ENCODE results near the gene SPACA9.

Gene SPACA9

DNA sequence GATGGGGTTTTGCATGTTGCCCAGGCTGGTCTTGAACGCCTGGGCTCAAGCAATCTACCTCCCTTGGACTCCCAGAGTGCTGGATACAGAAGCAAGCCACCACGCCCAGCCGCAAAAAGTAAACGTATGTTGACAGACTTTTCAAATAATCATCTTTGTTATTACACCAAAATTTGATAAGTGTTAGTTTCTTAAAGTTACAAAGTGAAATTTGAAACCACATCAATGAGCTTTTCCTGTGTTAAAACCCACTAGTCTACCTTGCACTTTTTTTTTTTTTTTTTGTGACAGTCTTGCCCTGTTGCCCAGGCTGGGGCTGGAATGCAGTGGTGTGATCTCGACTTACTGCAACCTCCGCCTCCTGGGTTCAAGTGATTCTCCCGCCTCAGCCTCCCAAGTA is 29.9 kb downstream of the SPACA9 start:
- TF ChIP-seq TAF1 (IDR thresholded peaks at IDR 0.05; ENCODE audit: borderline replicate concordance, insufficient read depth, low read length) (no peak), SIN3A (IDR thresholded peaks at IDR 0.05; ENCODE audit: borderline replicate concordance, insufficient read depth, low read length) (no peak), POLR2AphosphoS5 (IDR thresholded peaks at IDR 0.05; ENCODE audit: low read depth, low read length) (no peak)

DNA sequence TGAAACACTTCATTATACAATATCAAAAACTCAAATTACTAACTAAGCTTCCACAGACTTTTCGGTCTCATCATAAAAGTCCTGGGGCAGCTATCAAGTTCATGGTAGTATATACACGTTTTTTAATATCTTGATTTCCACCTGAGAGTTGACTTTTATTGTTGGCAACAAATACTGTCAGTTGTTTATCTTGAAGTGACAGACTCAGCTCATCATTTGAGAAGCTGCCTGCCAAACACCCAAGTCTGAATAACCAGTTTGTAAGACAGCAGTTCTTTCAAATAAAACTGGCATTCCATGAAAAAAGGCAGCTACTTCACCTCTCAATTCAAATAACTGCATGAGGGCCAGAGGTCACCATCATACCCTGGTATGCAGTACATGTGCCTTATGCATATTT is 30.6 kb downstream of the SPACA9 start:
- TF ChIP-seq TAF1 (IDR thresholded peaks at IDR 0.05; ENCODE audit: borderline replicate concordance, insufficient read depth, low read length) (no peak), SIN3A (IDR thresholded peaks at IDR 0.05; ENCODE audit: borderline replicate concordance, insufficient read depth, low read length) (no peak), FOXP2 (optimal IDR thresholded peaks at IDR 0.05; ENCODE audit: borderline replicate concordance, extremely low read depth, extremely low read length, insufficient read depth) (no peak), POLR2AphosphoS5 (IDR thresholded peaks at IDR 0.05; ENCODE audit: low read depth, low read length) (no peak)
- TF ChIP-seq, protein P1, sequence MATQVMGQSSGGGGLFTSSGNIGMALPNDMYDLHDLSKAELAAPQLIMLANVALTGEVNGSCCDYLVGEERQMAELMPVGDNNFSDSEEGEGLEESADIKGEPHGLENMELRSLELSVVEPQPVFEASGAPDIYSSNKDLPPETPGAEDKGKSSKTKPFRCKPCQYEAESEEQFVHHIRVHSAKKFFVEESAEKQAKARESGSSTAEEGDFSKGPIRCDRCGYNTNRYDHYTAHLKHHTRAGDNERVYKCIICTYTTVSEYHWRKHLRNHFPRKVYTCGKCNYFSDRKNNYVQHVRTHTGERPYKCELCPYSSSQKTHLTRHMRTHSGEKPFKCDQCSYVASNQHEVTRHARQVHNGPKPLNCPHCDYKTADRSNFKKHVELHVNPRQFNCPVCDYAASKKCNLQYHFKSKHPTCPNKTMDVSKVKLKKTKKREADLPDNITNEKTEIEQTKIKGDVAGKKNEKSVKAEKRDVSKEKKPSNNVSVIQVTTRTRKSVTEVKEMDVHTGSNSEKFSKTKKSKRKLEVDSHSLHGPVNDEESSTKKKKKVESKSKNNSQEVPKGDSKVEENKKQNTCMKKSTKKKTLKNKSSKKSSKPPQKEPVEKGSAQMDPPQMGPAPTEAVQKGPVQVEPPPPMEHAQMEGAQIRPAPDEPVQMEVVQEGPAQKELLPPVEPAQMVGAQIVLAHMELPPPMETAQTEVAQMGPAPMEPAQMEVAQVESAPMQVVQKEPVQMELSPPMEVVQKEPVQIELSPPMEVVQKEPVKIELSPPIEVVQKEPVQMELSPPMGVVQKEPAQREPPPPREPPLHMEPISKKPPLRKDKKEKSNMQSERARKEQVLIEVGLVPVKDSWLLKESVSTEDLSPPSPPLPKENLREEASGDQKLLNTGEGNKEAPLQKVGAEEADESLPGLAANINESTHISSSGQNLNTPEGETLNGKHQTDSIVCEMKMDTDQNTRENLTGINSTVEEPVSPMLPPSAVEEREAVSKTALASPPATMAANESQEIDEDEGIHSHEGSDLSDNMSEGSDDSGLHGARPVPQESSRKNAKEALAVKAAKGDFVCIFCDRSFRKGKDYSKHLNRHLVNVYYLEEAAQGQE (IDR thresholded peaks at IDR 0.05; ENCODE audit: insufficient read depth in 1 of 2, low read depth in 2 of 2, low read length in 2 of 2), result no peak

DNA sequence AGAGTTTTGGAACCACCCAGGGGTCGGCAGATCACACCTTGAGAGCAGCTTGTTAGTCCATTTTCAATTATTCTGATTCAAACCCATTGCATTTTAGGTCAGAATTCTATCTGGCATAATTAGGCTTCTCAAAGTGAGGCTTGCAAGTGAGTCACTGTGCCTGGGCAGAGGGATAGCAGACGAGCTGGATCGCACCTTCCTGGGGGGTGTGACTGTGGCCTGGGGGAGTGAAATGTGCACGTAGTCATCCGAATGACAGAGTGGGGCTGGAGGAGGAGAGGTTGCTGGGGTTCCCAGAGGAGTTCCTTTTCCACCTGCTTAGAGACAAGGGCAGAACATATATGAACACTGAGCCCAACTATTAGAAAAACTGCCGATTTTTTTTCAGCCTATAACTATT is 31.7 kb downstream of the SPACA9 start:
- TF ChIP-seq POLR2AphosphoS5 (IDR thresholded peaks at IDR 0.05; ENCODE audit: low read depth, low read length) (no peak), FOXP2 (optimal IDR thresholded peaks at IDR 0.05; ENCODE audit: borderline replicate concordance, extremely low read depth, extremely low read length, insufficient read depth) (no peak), SIN3A (IDR thresholded peaks at IDR 0.05; ENCODE audit: borderline replicate concordance, insufficient read depth, low read length) (no peak), TAF1 (IDR thresholded peaks at IDR 0.05; ENCODE audit: borderline replicate concordance, insufficient read depth, low read length) (no peak)
- TF ChIP-seq, protein P1 (IDR thresholded peaks at IDR 0.05; ENCODE audit: insufficient read depth in 1 of 2, low read depth in 2 of 2, low read length in 2 of 2), result no peak

DNA sequence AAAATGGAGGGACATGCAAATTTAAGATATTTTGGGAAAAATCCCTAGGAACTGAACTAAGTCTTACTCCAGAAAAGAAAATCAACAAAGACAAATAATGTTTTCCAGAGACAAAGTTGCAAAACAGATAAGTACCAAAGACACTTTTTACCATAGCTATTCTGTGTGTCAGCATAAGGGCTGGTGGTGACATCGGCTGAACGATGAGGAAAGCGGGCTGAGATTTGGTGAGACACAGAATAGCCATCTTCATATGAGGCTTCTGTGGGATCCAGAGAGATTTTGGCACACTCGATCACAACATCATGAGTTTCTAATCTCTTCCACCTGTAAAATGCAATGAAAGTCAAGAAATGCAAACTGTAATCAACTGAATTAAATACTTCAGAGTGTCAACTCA is 33.4 kb downstream of the SPACA9 start:
- TF ChIP-seq TAF1 (IDR thresholded peaks at IDR 0.05; ENCODE audit: borderline replicate concordance, insufficient read depth, low read length), result no peak
- no peak for TF ChIP-seq FOXP2 (optimal IDR thresholded peaks at IDR 0.05; ENCODE audit: borderline replicate concordance, extremely low read depth, extremely low read length, insufficient read depth)
- TF ChIP-seq, protein P1 (IDR thresholded peaks at IDR 0.05; ENCODE audit: insufficient read depth in 1 of 2, low read depth in 2 of 2, low read length in 2 of 2), result no peak
- no peak for TF ChIP-seq SIN3A (IDR thresholded peaks at IDR 0.05; ENCODE audit: borderline replicate concordance, insufficient read depth, low read length)
- TF ChIP-seq POLR2AphosphoS5 (IDR thresholded peaks at IDR 0.05; ENCODE audit: low read depth, low read length), result no peak

DNA sequence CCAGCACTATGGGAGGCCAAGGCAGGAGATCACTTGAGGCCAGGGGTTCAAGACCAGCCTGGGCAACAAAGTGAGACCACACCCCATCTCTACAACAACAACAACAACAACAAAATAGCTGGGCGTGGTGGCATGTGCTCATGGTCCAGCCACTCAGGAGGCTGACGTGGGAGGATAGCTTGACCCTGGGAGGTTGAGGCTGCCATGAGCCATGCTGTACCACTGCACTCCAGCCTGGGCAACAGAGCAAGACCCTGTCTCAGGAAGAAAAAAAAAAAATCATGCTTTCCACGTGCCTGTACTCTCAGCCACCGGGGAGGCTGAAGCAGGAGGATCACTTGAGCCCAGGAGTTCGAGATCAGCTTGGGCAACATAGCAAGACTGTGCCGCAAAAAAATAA is 36.2 kb downstream of the SPACA9 start:
- TF ChIP-seq SIN3A (IDR thresholded peaks at IDR 0.05; ENCODE audit: borderline replicate concordance, insufficient read depth, low read length) (no peak), TAF1 (IDR thresholded peaks at IDR 0.05; ENCODE audit: borderline replicate concordance, insufficient read depth, low read length) (no peak), FOXP2 (optimal IDR thresholded peaks at IDR 0.05; ENCODE audit: borderline replicate concordance, extremely low read depth, extremely low read length, insufficient read depth) (no peak), POLR2AphosphoS5 (IDR thresholded peaks at IDR 0.05; ENCODE audit: low read depth, low read length) (no peak)
- TF ChIP-seq, protein P1 (IDR thresholded peaks at IDR 0.05; ENCODE audit: insufficient read depth in 1 of 2, low read depth in 2 of 2, low read length in 2 of 2), result no peak
